CD14-positive monocyte (primary cell): ENCODE data around the gene SLC37A3. TPM values are rescaled to one million over a fixed set of nuclear protein-coding genes. Genes with fewer than 3 reads are reported as not detected.

ENCODE experiments used
- DNase-seq, 3 donors: peaks; one replicate each; pipeline ENCODE4 v3.0.0-alpha.2; 2011 to 2022
- H2AFZ ChIP-seq: 2 replicates; pipeline ENCODE4 v1.6.0; 2012; ENCODE audit warnings: mild to moderate bottlenecking, low read depth, low read length, inconsistent platforms; ENCODE audit not compliant: insufficient read depth, poor library complexity, severe bottlenecking
- H3K27ac ChIP-seq, 2 donors: 1 replicate in 1 of 2; 2 replicates in 1 of 2; pipeline ENCODE4 v1.5.1; 2012 to 2013; ENCODE audit warnings: low read length in 2 of 2, control low read depth in 1 of 2, inconsistent platforms in 1 of 2, low read depth in 1 of 2, mild to moderate bottlenecking in 1 of 2
- H3K27me3 ChIP-seq, 2 donors: one replicate each; pipeline versions ENCODE4 v1.6.0 to v1.6.1; 2011 to 2013; ENCODE audit warnings: low read length in 2 of 2; ENCODE audit not compliant: control insufficient read depth in 2 of 2, insufficient read depth in 2 of 2
- H3K36me3 ChIP-seq, 2 donors: replicated peaks in 1 of 2; 1 replicate in 1 of 2; 2 replicates in 1 of 2; pipeline versions ENCODE4 v1.5.1 to v1.6.1; 2012 to 2013; ENCODE audit warnings: low read length in 2 of 2, control low read depth in 1 of 2, inconsistent platforms in 1 of 2, mild to moderate bottlenecking in 1 of 2; ENCODE audit not compliant: insufficient read depth in 2 of 2, control insufficient read depth in 1 of 2
- H3K4me1 ChIP-seq, 2 donors: 1 replicate in 1 of 2; 2 replicates in 1 of 2; pipeline versions ENCODE4 v1.5.1 to v1.6.1; 2012 to 2013; ENCODE audit warnings: low read length in 2 of 2, control low read depth in 1 of 2, inconsistent platforms in 1 of 2, mild to moderate bottlenecking in 1 of 2, moderate library complexity in 1 of 2; ENCODE audit not compliant: insufficient read depth in 2 of 2, control insufficient read depth in 1 of 2
- H3K4me2 ChIP-seq: replicated peaks from 2 replicates; pipeline ENCODE3; 2012; ENCODE audit warnings: low read length, moderate library complexity, mild to moderate bottlenecking; ENCODE audit not compliant: poor library complexity, severe bottlenecking; ENCODE audit errors: extremely low read depth
- H3K4me3 ChIP-seq, 3 experiments: fragments of 200-600 bp in 1 of 3; sonication (generic) in 1 of 3; replicated peaks in 1 of 3; 1 replicate in 2 of 3; 2 replicates in 1 of 3; pipeline ENCODE4 v1.5.1; 2011 to 2013; ENCODE audit warnings: low read length in 3 of 3, mild to moderate bottlenecking in 3 of 3, control low read depth in 2 of 3, low read depth in 2 of 3, inconsistent platforms in 1 of 3, moderate library complexity in 1 of 3
- H3K79me2 ChIP-seq: 2 replicates; pipeline ENCODE4 v1.6.0; 2012; ENCODE audit warnings: mild to moderate bottlenecking, control low read depth, inconsistent platforms, low read length, moderate library complexity; ENCODE audit not compliant: insufficient read depth
- H3K9ac ChIP-seq: 2 replicates; pipeline ENCODE4 v1.6.0; 2017; ENCODE audit warnings: low read length, mild to moderate bottlenecking; ENCODE audit not compliant: insufficient read depth, poor library complexity, severe bottlenecking
- H3K9me3 ChIP-seq, 2 donors: replicated peaks in 1 of 2; 1 replicate in 1 of 2; 2 replicates in 1 of 2; pipeline versions ENCODE4 v1.5.1 to v1.6.1; 2012 to 2013; ENCODE audit warnings: low read length in 2 of 2, control low read depth in 1 of 2; ENCODE audit not compliant: control insufficient read depth in 1 of 2, insufficient read depth in 1 of 2
- H4K20me1 ChIP-seq: 2 replicates; pipeline ENCODE4 v1.6.0; 2012; ENCODE audit warnings: mild to moderate bottlenecking, low read length, control low read depth, moderate library complexity; ENCODE audit not compliant: insufficient read depth
- H3K27ac Mint-ChIP-seq, 7 donors: one replicate each; pipeline ENCODE4 v1.8.0; 2020; ENCODE audit warnings: mild to moderate bottlenecking in 7 of 7, mixed read lengths in 7 of 7, moderate library complexity in 6 of 7, inconsistent platforms in 2 of 7
- H3K27me3 Mint-ChIP-seq, 3 donors: one replicate each; pipeline ENCODE4 v1.8.0; 2021 to 2022; ENCODE audit warnings: low read depth in 3 of 3, mild to moderate bottlenecking in 3 of 3, mixed read lengths in 3 of 3, moderate library complexity in 3 of 3, inconsistent platforms in 1 of 3
- H3K36me3 Mint-ChIP-seq, 2 donors: one replicate each; pipeline ENCODE4 v1.8.0; 2020; ENCODE audit warnings: mixed read lengths in 2 of 2, inconsistent platforms in 1 of 2, mild to moderate bottlenecking in 1 of 2
- H3K4me1 Mint-ChIP-seq: one replicate; pipeline ENCODE4 v1.8.0; 2020; ENCODE audit warnings: mild to moderate bottlenecking, mixed read lengths
- H3K4me3 Mint-ChIP-seq, 2 donors: one replicate each; pipeline ENCODE4 v1.8.0; 2020; ENCODE audit warnings: mild to moderate bottlenecking in 2 of 2, mixed read lengths in 2 of 2, moderate library complexity in 1 of 2
- H3K9me3 Mint-ChIP-seq, 7 donors: one replicate each; pipeline ENCODE4 v1.8.0; 2020 to 2022; ENCODE audit warnings: mixed read lengths in 7 of 7, mild to moderate bottlenecking in 6 of 7, moderate library complexity in 6 of 7, inconsistent platforms in 2 of 7
- CTCF ChIP-seq: fragments of 200-600 bp; IDR thresholded peaks from one replicate; pipeline ENCODE4 v1.8.0; 2022; ENCODE audit warnings: antibody characterized with exemption, mild to moderate bottlenecking
- WGBS: methylation state at CpG from one replicate; pipeline ENCODE4 v1.1.5; 2013; ENCODE audit warnings: missing lambda C conversion rate; ENCODE audit not compliant: insufficient coverage; 5-methylcytosine and 5-hydroxymethylcytosine counted together
- intact Hi-C, 2 donors: fragments of 100-400 bp; cut with micrococcal nuclease; formaldehyde crosslinking; loops; one replicate each; pipeline versions ENCODE4 v1.15.0 to v1.15.1; 2023
- polyA plus RNA-seq, 3 donors: library from polyadenylated mRNA; depleted of rRNA in 1 of 3; unstranded in 2 of 3; stranded (reverse) in 1 of 3; fragments of 300-500 nt in 2 of 3; fragments of >200 nt in 1 of 3; fragmentation: Illumina TruSeq in 2 of 3; gene quantifications; 1 replicate in 2 of 3; 2 replicates in 1 of 3; pipeline ENCODE4 v1.2.3, GENCODE V29; 2012 to 2021

The SLC37A3 gene
- polyA plus RNA-seq, 3 donors: 3.1 to 26.1 (median 5.2) TPM

DNA sequence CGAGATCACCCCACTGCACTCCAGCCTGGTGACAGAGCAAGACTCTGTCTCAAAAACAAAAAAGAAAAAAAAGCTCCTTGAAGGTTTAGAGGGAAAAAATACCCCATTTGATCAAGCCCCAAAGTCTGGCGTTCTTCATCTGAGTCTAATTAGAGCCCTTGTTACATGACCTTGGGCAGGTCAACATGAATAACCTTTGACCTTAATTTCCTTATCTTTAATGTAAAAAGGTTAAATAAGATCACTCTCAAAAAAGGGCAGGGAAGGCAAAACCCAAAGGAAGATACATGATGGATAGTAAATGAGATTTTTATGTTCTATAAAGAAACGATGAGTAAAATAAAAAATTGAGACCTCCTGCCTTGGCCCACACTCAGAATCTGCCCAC, 40.3 kb downstream of the SLC37A3 start:
- Histone ChIP-seq H3K27me3 (no peaks in the 10 kb centered on the region), H2AFZ (peak overlapping the region; percentile 65), H4K20me1 (no peaks in the 10 kb centered on the region), H3K4me2 (peak overlapping the region; percentile 78), H3K9me3 (no peaks in the 10 kb centered on the region), H3K4me1 (peaks cover 16 to 19% of the 10 kb centered on the region in 2 donors), H3K36me3 (peaks cover 9 to 30% of the 10 kb centered on the region in 2 donors), H3K27ac (no peak overlapping the region), H3K9ac (no peak overlapping the region), H3K4me3 (peak overlapping the region in 1 of 3 experiments; percentile 68), H3K79me2 (no peaks in the 10 kb centered on the region)
- Mint-ChIP-seq H3K36me3 (peaks cover 40 to 71% of the 10 kb centered on the region in 2 donors), H3K4me1 (peaks cover 20% of the 10 kb centered on the region), H3K27me3 (peaks cover 3 to 14% (median 4%) of the 10 kb centered on the region in 3 donors), H3K27ac (peak overlapping the region in 1 of 7 donors; percentile 55), H3K9me3 (peaks cover 0 to 3% (median 0%) of the 10 kb centered on the region in 7 donors), H3K4me3 (no peak overlapping the region)
- no peak for TF ChIP-seq CTCF
- WGBS: no CpG with 5 or more reads among the region's 3 CpGs
- DNase-seq: no peak
- intact Hi-C loops: no loop called here

GRCh38 chr7:140350056-140350455, 48.3 kb downstream of the SLC37A3 start:
- Histone ChIP-seq H2AFZ (no peak overlapping the region), H3K4me3 (no peak overlapping the region), H3K4me1 (no peaks in the 10 kb centered on the region), H4K20me1 (no peaks in the 10 kb centered on the region), H3K36me3 (peaks cover 56 to 86% of the 10 kb centered on the region in 2 donors), H3K79me2 (no peaks in the 10 kb centered on the region), H3K27me3 (no peaks in the 10 kb centered on the region), H3K27ac (no peak overlapping the region), H3K4me2 (no peak overlapping the region), H3K9me3 (no peaks in the 10 kb centered on the region), H3K9ac (no peak overlapping the region)
- Mint-ChIP-seq H3K27me3 (peaks cover under 1 to 5% (median 3%) of the 10 kb centered on the region in 3 donors), H3K4me3 (no peak overlapping the region), H3K4me1 (no peaks in the 10 kb centered on the region), H3K9me3 (no peaks in the 10 kb centered on the region), H3K27ac (no peak overlapping the region), H3K36me3 (peaks cover 74 to 95% of the 10 kb centered on the region in 2 donors)
- intact Hi-C loops: no loop called here
- no peak for TF ChIP-seq CTCF
- no peak for DNase-seq
- 100% methylated on average over 1 of the region's 5 CpGs for WGBS
